Prostate gland (tissue), 2 donors: ENCODE results near the gene TPP1.

Experiments used
- CTCF ChIP-seq, 4 experiments: fragments of 200-600 bp in 2 of 4; fragments of 450-650 bp in 2 of 4; sonication (generic) in 2 of 4; IDR thresholded peaks; 1 replicate in 3 of 4; 2 replicates in 1 of 4; pipeline ENCODE4 v1.5.1; 2016 to 2019; ENCODE audit warnings: antibody characterized with exemption in 4 of 4, mild to moderate bottlenecking in 2 of 4, moderate library complexity in 2 of 4
- POLR2AphosphoS5 ChIP-seq: sonication (generic); formaldehyde crosslinking; IDR thresholded peaks from one replicate; pipeline ENCODE4 v1.6.1; 2017; ENCODE audit warnings: antibody characterized with exemption

- no peak for TF ChIP-seq CTCF (IDR thresholded peaks at IDR 0.05)
- no peak for TF ChIP-seq POLR2AphosphoS5
Observed at GRCh38 chr11:6636480-6636879, 17.3 kb upstream of the TPP1 start.
